PC-3 (cell line): ENCODE measurements around the gene JRKL. TPM values are rescaled to one million over a fixed set of nuclear protein-coding genes. Genes with fewer than 3 reads are reported as not detected.
"Not testable (repeated sequence)": the region's sequence is repeated elsewhere in the genome, so short reads cannot be mapped to it uniquely, and the experiment has no call there.

Source experiments
- ATAC-seq: fragments of 200-7000 bp; cut with Tn5 transposase; 2 replicates; pipeline ENCODE4 v1.9.1; 2020; ENCODE audit warnings: mild to moderate bottlenecking, moderate library complexity
- BruUV-seq: library from RNA; stranded (reverse); fragments of 400-500 nt; replicated peaks from 2 replicates; lab custom pipeline; 2021; lab: Mats Ljungman, UMichigan
- CTCF ChIA-PET: fragments of 300-600 bp; sonication (Branson Sonifier 250); formaldehyde crosslinking; loops from one replicate; lab custom pipeline; 2022; ENCODE audit warnings: antibody characterized with exemption; lab: Charles Lee
- POLR2A ChIA-PET: fragments of 300-600 bp; sonication (Branson Sonifier 250); formaldehyde crosslinking; loops from one replicate; lab custom pipeline; 2022; ENCODE audit warnings: antibody characterized with exemption; ENCODE audit not compliant: unreplicated experiment; lab: Charles Lee
- DNase-seq: peaks from one replicate; pipeline ENCODE4 v3.0.0-alpha.2; 2015
- H2AFZ ChIP-seq: fragments of 300-600 bp; sonication (generic); 2 replicates; pipeline ENCODE4 v1.6.0; 2016; ENCODE audit warnings: antibody characterized with exemption, low read length
- H3F3A ChIP-seq: fragments of 300-600 bp; sonication (generic); one replicate; pipeline ENCODE4 v1.6.0; 2017; ENCODE audit warnings: antibody characterized with exemption, low read length, control low read depth, mild to moderate bottlenecking; ENCODE audit not compliant: unreplicated experiment
- H3K27ac ChIP-seq: fragments of 300-600 bp; sonication (generic); 2 replicates; pipeline ENCODE4 v1.5.1; 2016; ENCODE audit warnings: mild to moderate bottlenecking, low read length
- H3K27me3 ChIP-seq: fragments of 300-600 bp; sonication (generic); 2 replicates; pipeline ENCODE4 v1.6.1; 2016; ENCODE audit warnings: low read length, mixed read lengths
- H3K36me3 ChIP-seq: fragments of 300-600 bp; sonication (generic); 2 replicates; pipeline ENCODE4 v1.6.1; 2016; ENCODE audit warnings: low read depth, mixed run types, low read length, mixed read lengths
- H3K4me1 ChIP-seq: fragments of 300-600 bp; sonication (generic); 2 replicates; pipeline ENCODE4 v1.5.1; 2016; ENCODE audit warnings: low read length; ENCODE audit not compliant: insufficient read depth
- H3K4me2 ChIP-seq: fragments of 300-600 bp; sonication (generic); 2 replicates; pipeline ENCODE4 v1.6.0; 2016; ENCODE audit warnings: low read length
- H3K4me3 ChIP-seq: fragments of 300-600 bp; sonication (generic); 2 replicates; pipeline ENCODE4 v1.5.1; 2016; ENCODE audit warnings: mild to moderate bottlenecking, low read length, mixed read lengths
- H3K79me2 ChIP-seq: fragments of 300-600 bp; sonication (generic); 2 replicates; pipeline ENCODE4 v1.6.1; 2017; ENCODE audit warnings: low read length, mixed read lengths
- H3K9ac ChIP-seq: fragments of 300-600 bp; sonication (generic); 2 replicates; pipeline ENCODE4 v1.6.0; 2016; ENCODE audit warnings: mild to moderate bottlenecking, low read length
- H3K9me2 ChIP-seq: fragments of 300-600 bp; sonication (generic); replicated peaks from 2 replicates; pipeline ENCODE4 v1.6.1; 2016; ENCODE audit warnings: mixed run types, low read length, mixed read lengths
- H3K9me3 ChIP-seq: fragments of 300-600 bp; sonication (generic); 2 replicates; pipeline ENCODE4 v1.6.1; 2016; ENCODE audit warnings: low read length, mixed read lengths
- H4K20me1 ChIP-seq: fragments of 300-600 bp; sonication (generic); 2 replicates; pipeline ENCODE4 v1.6.1; 2016; ENCODE audit warnings: low read length, mixed read lengths
- EZH2 ChIP-seq: fragments of 300-600 bp; sonication (generic); IDR thresholded peaks from one replicate; pipeline ENCODE4 v1.6.1; 2017; ENCODE audit warnings: antibody characterized with exemption, mild to moderate bottlenecking, low read length; ENCODE audit not compliant: unreplicated experiment
- EZH2phosphoT487 ChIP-seq: fragments of 300-600 bp; sonication (generic); IDR thresholded peaks from 2 replicates; pipeline ENCODE4 v1.6.1; 2018; ENCODE audit warnings: mild to moderate bottlenecking, antibody characterized with exemption, low read length, borderline replicate concordance
- intact Hi-C: fragments of 100-400 bp; cut with micrococcal nuclease; formaldehyde crosslinking; loops from 2 replicates; pipeline ENCODE4 v1.9.0; 2023
- total RNA-seq: library from RNA; depleted of rRNA; stranded (reverse); fragments of >200 nt; gene quantifications from 2 replicates; pipeline ENCODE4 v1.2.3, GENCODE V29; 2014
- TF ChIP-seq, protein P1 (sequence below): fragments of 300-600 bp; sonication (generic); conservative IDR thresholded peaks from 2 replicates; pipeline ENCODE4 v1.5.1; 2017; ENCODE audit warnings: antibody characterized with exemption, low read depth, mild to moderate bottlenecking, low read length

JRKL gene
- total RNA-seq, 1 experiment from 2014 or later: 4.7 TPM

DNA sequence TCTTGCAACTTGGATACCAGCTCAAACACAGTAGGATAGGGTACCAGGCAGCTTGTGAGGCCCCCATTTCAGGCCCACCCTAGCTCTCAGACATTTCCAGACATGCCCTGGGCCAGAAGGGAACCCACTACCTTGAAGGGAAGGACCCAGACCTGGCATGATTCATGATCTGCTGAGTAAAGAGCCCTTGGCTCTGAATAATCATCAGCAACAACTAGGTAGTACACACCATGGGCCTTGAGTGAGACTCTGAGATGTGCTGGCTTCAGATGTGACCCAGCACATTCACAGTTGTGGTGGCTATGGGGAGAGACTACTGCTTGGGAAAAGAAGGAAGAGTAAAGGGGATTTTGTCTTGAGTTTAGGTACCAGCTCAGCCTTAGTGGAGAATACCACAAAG is 23.6 kb downstream of the JRKL start:
- ChIA-PET CTCF (no interaction called here), POLR2A (no interaction called here)
- no peak overlapping the region for H3K9ac ChIP-seq
- no peaks in the 10 kb centered on the region for H3K9me2 ChIP-seq
- DNase-seq (no peak), ATAC-seq (no peak)
- no peaks in the 10 kb centered on the region for H3K9me3 ChIP-seq
- no peaks in the 10 kb centered on the region for H3K79me2 ChIP-seq
- no peak overlapping the region for H3K27ac ChIP-seq
- no peaks in the 10 kb centered on the region for H3K27me3 ChIP-seq
- intact Hi-C loops: no loop called here
- no peaks in the 10 kb centered on the region for H3K4me1 ChIP-seq
- TF ChIP-seq EZH2: no peak
- TF ChIP-seq, protein P1, sequence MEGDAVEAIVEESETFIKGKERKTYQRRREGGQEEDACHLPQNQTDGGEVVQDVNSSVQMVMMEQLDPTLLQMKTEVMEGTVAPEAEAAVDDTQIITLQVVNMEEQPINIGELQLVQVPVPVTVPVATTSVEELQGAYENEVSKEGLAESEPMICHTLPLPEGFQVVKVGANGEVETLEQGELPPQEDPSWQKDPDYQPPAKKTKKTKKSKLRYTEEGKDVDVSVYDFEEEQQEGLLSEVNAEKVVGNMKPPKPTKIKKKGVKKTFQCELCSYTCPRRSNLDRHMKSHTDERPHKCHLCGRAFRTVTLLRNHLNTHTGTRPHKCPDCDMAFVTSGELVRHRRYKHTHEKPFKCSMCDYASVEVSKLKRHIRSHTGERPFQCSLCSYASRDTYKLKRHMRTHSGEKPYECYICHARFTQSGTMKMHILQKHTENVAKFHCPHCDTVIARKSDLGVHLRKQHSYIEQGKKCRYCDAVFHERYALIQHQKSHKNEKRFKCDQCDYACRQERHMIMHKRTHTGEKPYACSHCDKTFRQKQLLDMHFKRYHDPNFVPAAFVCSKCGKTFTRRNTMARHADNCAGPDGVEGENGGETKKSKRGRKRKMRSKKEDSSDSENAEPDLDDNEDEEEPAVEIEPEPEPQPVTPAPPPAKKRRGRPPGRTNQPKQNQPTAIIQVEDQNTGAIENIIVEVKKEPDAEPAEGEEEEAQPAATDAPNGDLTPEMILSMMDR: no peak
- no peak for TF ChIP-seq EZH2phosphoT487
- no peaks in the 10 kb centered on the region for H3F3A ChIP-seq
- H3K4me3 ChIP-seq: no peak overlapping the region
- no peaks in the 10 kb centered on the region for H4K20me1 ChIP-seq
- no peak overlapping the region for H3K4me2 ChIP-seq
- H2AFZ ChIP-seq: no peak overlapping the region
- no peaks in the 10 kb centered on the region for H3K36me3 ChIP-seq
- no TSS peak for BruUV-seq

DNA sequence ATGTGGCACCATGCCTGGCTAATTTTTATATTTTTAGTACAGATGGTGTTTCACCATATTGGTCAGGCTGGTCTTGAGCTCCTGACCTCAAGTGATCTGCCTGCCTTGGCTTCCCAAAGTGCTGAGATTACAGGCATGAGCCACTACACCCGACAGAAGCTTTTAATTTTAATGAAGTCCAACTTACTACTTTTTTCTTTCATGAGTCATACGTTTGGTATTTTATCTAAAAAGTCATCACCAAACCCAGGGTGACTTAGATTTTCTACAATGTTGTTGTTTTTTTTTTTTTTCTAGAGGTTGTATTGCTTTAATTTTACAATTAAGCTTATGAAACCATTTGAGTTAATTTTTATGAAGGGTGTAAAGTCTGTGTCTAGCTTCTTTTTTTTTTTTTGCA is 34.9 kb downstream of the JRKL start:
- H2AFZ ChIP-seq: no peak overlapping the region
- ATAC-seq: no peak
- H3K27ac ChIP-seq: no peak overlapping the region
- H3K9ac ChIP-seq: no peak overlapping the region
- POLR2A ChIA-PET: interaction anchor here (0.6 kb wide), 5 partner anchors 330 to 729 kb away, joined by 3 to 21 read pairs (median 6); partner anchors contain the start of gene FAM76B
- TF ChIP-seq, protein P1: no peak
- no peak for TF ChIP-seq EZH2
- no peak for TF ChIP-seq EZH2phosphoT487
- no peak overlapping the region for H3K4me2 ChIP-seq
- BruUV-seq: no TSS peak
- CTCF ChIA-PET: interaction anchor here (0.6 to 1.1 kb wide), 5 partner anchors 575 to 1801 kb away, joined by 4 to 6 read pairs (median 4); partner anchors contain the start of gene FAM76B
- no peaks in the 10 kb centered on the region for H3K79me2 ChIP-seq
- H3K9me2 ChIP-seq: no peaks in the 10 kb centered on the region
- H3K4me1 ChIP-seq: 0 out of 2 replicates have a peak, but pooled peaks cover 7% of the 10 kb centered on the region
- DNase-seq: peak; percentile 61
- peaks cover 18% of the 10 kb centered on the region for H3K27me3 ChIP-seq
- no peaks in the 10 kb centered on the region for H3K36me3 ChIP-seq
- intact Hi-C loops: loop anchor here (5.0 kb wide), 3 partner anchors 657 to 1452 kb away; partner anchors contain the start of genes CWC15, KDM4D and SRSF8
- H3K9me3 ChIP-seq: 0 out of 2 replicates have a peak, but pooled peaks cover 3% of the 10 kb centered on the region
- H4K20me1 ChIP-seq: no peaks in the 10 kb centered on the region
- no peaks in the 10 kb centered on the region for H3F3A ChIP-seq
- H3K4me3 ChIP-seq: no peak overlapping the region

DNA sequence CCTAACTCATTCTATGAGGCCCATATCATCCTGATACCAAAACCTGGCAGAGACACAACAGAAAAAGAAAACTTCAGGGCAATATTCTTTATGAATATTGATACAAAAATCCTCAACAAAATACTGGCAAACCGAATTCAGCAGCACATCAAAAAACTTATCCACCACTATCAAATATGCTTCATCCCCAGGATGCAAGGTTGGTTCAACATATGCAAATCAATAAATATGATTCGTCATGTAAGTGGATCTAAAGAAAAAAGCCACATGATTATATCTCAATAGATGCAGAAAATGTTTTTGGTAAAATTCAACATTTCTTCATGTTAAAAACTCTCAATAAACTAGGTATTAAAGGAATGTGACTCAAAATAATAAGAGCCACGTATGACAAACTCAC is 40.9 kb downstream of the JRKL start:
- no peak overlapping the region for H3K27ac ChIP-seq
- no peak overlapping the region for H3K9ac ChIP-seq
- intact Hi-C loops: no loop called here
- H3K27me3 ChIP-seq: peaks cover 42% of the 10 kb centered on the region
- no peaks in the 10 kb centered on the region for H3K9me2 ChIP-seq
- H4K20me1 ChIP-seq: no peaks in the 10 kb centered on the region
- H3K4me1 ChIP-seq: 0 out of 2 replicates have a peak, but pooled peaks cover 3% of the 10 kb centered on the region
- H3K9me3 ChIP-seq: no peaks in the 10 kb centered on the region
- ChIA-PET CTCF (no interaction called here), POLR2A (no interaction called here)
- no peaks in the 10 kb centered on the region for H3K79me2 ChIP-seq
- DNase-seq: no peak
- ATAC-seq: no peak
- TF ChIP-seq EZH2 (no peak), EZH2phosphoT487 (no peak)
- TF ChIP-seq, protein P1: no peak
- no peak overlapping the region for H3K4me3 ChIP-seq
- no peaks in the 10 kb centered on the region for H3F3A ChIP-seq
- no peak overlapping the region for H3K4me2 ChIP-seq
- BruUV-seq: no TSS peak
- H3K36me3 ChIP-seq: no peaks in the 10 kb centered on the region
- no peak overlapping the region for H2AFZ ChIP-seq

DNA sequence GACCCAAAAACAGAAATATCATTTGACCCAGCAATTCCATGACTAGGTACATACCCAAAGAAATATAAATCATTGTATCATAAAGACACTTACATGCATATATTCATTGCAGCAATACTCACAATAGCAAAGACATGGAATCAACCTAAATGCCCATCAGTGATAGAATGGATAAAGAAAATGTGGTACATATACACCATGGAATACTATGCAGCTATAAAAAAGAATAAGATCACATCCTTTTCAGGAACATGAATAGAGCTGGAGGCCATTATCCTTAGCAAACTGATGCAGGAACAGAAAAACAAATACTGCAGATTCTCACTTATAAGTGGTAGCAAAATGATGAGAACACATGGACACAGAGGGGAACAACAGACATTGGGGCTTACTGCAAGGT is 42.8 kb downstream of the JRKL start:
- ATAC-seq, H3K9ac ChIP-seq, DNase-seq, BruUV-seq, H3K9me3 ChIP-seq, intact Hi-C loops, H3K27ac ChIP-seq, H3K79me2 ChIP-seq, CTCF ChIA-PET, H4K20me1 ChIP-seq, H3K36me3 ChIP-seq, H3K4me2 ChIP-seq, H3F3A ChIP-seq, H3K4me1 ChIP-seq, H3K9me2 ChIP-seq, POLR2A ChIA-PET, H3K4me3 ChIP-seq, H2AFZ ChIP-seq: not testable (repeated sequence)
- H3K27me3 ChIP-seq: peaks cover 62% of the 10 kb centered on the region
